ENCODE results near the gene CDK14.

DNA sequence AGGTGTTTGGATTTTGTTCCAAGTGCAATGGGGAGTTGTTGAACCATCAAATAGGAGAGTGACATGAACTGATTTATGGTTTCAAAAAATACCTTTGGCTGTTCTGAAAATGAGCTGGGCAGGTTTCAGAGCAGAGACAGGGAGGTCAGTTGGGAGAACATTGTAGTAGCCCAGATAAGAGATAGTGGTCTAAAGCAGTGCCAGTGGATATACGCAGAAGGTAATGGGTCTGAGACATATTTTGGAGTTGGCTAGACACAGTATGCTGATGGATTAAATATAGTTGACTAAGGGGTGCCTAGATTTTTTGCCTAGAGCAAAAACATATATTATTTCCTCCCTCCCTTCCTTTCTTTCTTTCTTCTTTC is 21.3 kb upstream of the CDK14 start:
- TF ChIP-seq, protein P1, sequence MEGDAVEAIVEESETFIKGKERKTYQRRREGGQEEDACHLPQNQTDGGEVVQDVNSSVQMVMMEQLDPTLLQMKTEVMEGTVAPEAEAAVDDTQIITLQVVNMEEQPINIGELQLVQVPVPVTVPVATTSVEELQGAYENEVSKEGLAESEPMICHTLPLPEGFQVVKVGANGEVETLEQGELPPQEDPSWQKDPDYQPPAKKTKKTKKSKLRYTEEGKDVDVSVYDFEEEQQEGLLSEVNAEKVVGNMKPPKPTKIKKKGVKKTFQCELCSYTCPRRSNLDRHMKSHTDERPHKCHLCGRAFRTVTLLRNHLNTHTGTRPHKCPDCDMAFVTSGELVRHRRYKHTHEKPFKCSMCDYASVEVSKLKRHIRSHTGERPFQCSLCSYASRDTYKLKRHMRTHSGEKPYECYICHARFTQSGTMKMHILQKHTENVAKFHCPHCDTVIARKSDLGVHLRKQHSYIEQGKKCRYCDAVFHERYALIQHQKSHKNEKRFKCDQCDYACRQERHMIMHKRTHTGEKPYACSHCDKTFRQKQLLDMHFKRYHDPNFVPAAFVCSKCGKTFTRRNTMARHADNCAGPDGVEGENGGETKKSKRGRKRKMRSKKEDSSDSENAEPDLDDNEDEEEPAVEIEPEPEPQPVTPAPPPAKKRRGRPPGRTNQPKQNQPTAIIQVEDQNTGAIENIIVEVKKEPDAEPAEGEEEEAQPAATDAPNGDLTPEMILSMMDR (IDR thresholded peaks at IDR 0.05), result no peak
- no peak for TF ChIP-seq POLR2A (IDR thresholded peaks at IDR 0.05)
